ENCODE measurements around the gene TOMM5.

The TOMM5 gene

GRCh38 chr9:37551468-37551867 lies 40.9 kb downstream of the TOMM5 start:
- no peaks in the 10 kb centered on the region for H3K9me3 ChIP-seq (ENCODE audit: control insufficient read depth in 5 of 5, low read length in 5 of 5)
- H3K4me3 ChIP-seq (ENCODE audit: low read depth in 1 of 5, low read length in 5 of 5), result no peak overlapping the region
- H3K27ac ChIP-seq (ENCODE audit: low read depth, low read length), result no peak overlapping the region
- H3K36me3 ChIP-seq (ENCODE audit: control insufficient read depth in 5 of 5, insufficient read depth in 5 of 5, low read length in 5 of 5), result no peaks in the 10 kb centered on the region
- no peaks in the 10 kb centered on the region for H3K4me1 ChIP-seq (ENCODE audit: control insufficient read depth in 5 of 5, insufficient read depth in 5 of 5, low read length in 5 of 5)
- no peak overlapping the region for H3K9ac ChIP-seq (ENCODE audit: low read length in 5 of 5)
- H3K27me3 ChIP-seq (ENCODE audit: control insufficient read depth in 5 of 5, insufficient read depth in 4 of 5, low read length in 5 of 5), result no peaks in the 10 kb centered on the region

DNA sequence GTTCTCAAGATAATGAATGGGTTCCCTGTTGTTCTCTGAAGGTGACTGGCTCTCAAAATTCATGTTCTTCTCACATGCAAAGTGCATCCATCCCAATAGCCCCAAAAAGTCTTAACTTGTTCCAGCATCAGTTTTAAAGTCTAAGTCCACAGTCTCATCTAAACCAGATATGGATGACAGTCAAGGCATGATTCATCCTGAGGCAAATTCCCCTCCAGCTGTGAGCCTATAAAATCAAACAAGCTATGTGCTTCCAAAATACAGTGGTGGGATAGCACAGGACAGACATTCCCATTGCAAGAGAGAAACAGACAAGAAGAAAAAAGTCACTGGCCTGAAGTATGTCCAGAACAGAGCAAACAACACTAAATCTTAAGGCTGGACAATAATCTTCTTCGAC lies 41.6 kb downstream of the TOMM5 start:
- Histone ChIP-seq H3K9me3 (ENCODE audit: control insufficient read depth in 5 of 5, low read length in 5 of 5) (no peaks in the 10 kb centered on the region), H3K36me3 (ENCODE audit: control insufficient read depth in 5 of 5, insufficient read depth in 5 of 5, low read length in 5 of 5) (no peaks in the 10 kb centered on the region), H3K27ac (ENCODE audit: low read depth, low read length) (no peak overlapping the region), H3K4me3 (ENCODE audit: low read depth in 1 of 5, low read length in 5 of 5) (no peak overlapping the region), H3K27me3 (ENCODE audit: control insufficient read depth in 5 of 5, insufficient read depth in 4 of 5, low read length in 5 of 5) (no peaks in the 10 kb centered on the region), H3K9ac (ENCODE audit: low read length in 5 of 5) (no peak overlapping the region), H3K4me1 (ENCODE audit: control insufficient read depth in 5 of 5, insufficient read depth in 5 of 5, low read length in 5 of 5) (no peaks in the 10 kb centered on the region)

DNA sequence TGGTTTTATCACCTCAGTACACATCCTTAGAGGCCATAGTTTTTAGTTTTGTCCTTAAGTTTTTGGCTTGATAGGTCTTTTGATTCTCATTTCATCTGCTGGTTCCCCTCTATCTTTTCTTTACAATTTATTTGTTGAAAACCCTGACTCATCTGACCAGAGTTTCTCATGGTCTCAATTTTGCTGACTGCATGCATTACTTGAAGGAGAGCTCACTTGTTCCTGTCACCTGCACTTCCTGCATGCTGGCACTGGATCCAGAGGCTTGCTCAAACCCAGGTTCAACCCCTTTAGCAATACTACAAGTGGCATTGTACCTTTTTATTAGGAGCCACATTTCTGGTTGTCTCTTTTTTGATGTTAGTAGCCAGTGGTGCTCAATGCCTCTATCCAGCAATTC lies 42.9 kb downstream of the TOMM5 start:
- no peak overlapping the region for H3K27ac ChIP-seq (ENCODE audit: low read depth, low read length)

DNA sequence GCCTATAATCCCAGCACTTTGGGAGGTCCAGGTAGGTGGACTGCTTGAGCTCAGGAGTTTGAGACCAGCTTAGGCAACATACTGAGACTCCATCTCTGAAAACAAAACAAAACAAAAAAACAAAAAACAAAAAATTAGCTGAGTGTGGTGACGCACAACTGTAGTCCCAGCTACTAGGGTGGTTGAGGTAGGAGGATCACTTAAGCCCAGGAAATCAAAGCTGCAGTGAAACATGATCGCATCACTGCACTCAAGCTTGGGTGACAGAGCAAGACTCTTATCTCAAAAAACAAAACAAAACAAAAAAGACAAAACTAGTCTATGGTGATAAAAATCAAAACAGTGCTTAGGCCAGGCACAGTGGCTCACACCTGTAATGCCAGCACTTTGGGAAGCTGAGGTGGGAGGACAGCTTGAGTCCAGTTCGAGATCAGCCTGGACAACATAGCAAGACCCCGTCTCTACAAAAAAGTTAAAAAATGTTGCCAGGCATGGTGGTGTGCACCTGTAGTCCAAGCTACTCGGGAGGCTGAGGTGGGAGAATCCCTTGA lies 45.0 kb downstream of the TOMM5 start:
- Histone ChIP-seq H3K36me3 (ENCODE audit: control insufficient read depth in 5 of 5, insufficient read depth in 5 of 5, low read length in 5 of 5) (no peaks in the 10 kb centered on the region), H3K27me3 (ENCODE audit: control insufficient read depth in 5 of 5, insufficient read depth in 4 of 5, low read length in 5 of 5) (no peaks in the 10 kb centered on the region), H3K9ac (ENCODE audit: low read length in 5 of 5) (no peak overlapping the region), H3K4me3 (ENCODE audit: low read depth in 1 of 5, low read length in 5 of 5) (no peak overlapping the region), H3K4me1 (ENCODE audit: control insufficient read depth in 5 of 5, insufficient read depth in 5 of 5, low read length in 5 of 5) (no peaks in the 10 kb centered on the region), H3K27ac (ENCODE audit: low read depth, low read length) (no peak overlapping the region), H3K9me3 (ENCODE audit: control insufficient read depth in 5 of 5, low read length in 5 of 5) (no peaks in the 10 kb centered on the region)

More for the DNA sequence above, 42.9 kb downstream of the TOMM5 start:
- Histone ChIP-seq H3K4me1 (ENCODE audit: control insufficient read depth in 5 of 5, insufficient read depth in 5 of 5, low read length in 5 of 5) (no peaks in the 10 kb centered on the region), H3K4me3 (ENCODE audit: low read depth in 1 of 5, low read length in 5 of 5) (no peak overlapping the region), H3K27me3 (ENCODE audit: control insufficient read depth in 5 of 5, insufficient read depth in 4 of 5, low read length in 5 of 5) (no peaks in the 10 kb centered on the region), H3K9ac (ENCODE audit: low read length in 5 of 5) (no peak overlapping the region), H3K36me3 (ENCODE audit: control insufficient read depth in 5 of 5, insufficient read depth in 5 of 5, low read length in 5 of 5) (no peaks in the 10 kb centered on the region), H3K9me3 (ENCODE audit: control insufficient read depth in 5 of 5, low read length in 5 of 5) (no peaks in the 10 kb centered on the region)

DNA sequence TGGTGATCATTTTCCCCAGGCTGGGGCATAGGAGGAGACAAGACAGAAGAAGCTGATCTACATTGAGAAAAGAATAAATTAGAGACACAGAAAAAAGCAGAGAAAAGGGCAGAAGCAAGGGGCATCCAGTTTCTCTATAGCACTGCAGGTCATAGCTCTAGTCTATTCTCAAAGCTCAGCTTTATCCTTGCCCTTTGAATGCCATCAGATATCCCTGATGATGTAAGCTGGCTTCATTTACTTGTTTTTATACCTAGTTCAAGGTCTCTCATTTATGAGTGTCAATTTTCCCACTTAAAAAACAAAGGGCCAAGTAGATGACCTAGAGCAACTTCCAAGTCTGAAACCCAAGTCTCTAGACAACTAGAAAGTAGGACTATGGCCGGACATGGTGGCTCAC lies 48.9 kb downstream of the TOMM5 start:
- no peak overlapping the region for H3K9ac ChIP-seq (ENCODE audit: low read length in 5 of 5)
- peaks cover 2 to 6% (median 5%) of the 10 kb centered on the region in 5 donors for H3K4me1 ChIP-seq (ENCODE audit: control insufficient read depth in 5 of 5, insufficient read depth in 5 of 5, low read length in 5 of 5)
- no peaks in the 10 kb centered on the region for H3K27me3 ChIP-seq (ENCODE audit: control insufficient read depth in 5 of 5, insufficient read depth in 4 of 5, low read length in 5 of 5)
- peaks cover 0 to 18% (median 12%) of the 10 kb centered on the region in 5 donors for H3K36me3 ChIP-seq (ENCODE audit: control insufficient read depth in 5 of 5, insufficient read depth in 5 of 5, low read length in 5 of 5)
- H3K27ac ChIP-seq (ENCODE audit: low read depth, low read length), result no peak overlapping the region
- H3K9me3 ChIP-seq (ENCODE audit: control insufficient read depth in 5 of 5, low read length in 5 of 5), result no peaks in the 10 kb centered on the region
- no peak overlapping the region for H3K4me3 ChIP-seq (ENCODE audit: low read depth in 1 of 5, low read length in 5 of 5)

- no peaks in the 10 kb centered on the region for H3K9me3 ChIP-seq (ENCODE audit: control insufficient read depth in 5 of 5, low read length in 5 of 5)
- peaks cover 2 to 6% (median 5%) of the 10 kb centered on the region in 5 donors for H3K4me1 ChIP-seq (ENCODE audit: control insufficient read depth in 5 of 5, insufficient read depth in 5 of 5, low read length in 5 of 5)
- no peak overlapping the region for H3K4me3 ChIP-seq (ENCODE audit: low read depth in 1 of 5, low read length in 5 of 5)
- no peak overlapping the region for H3K27ac ChIP-seq (ENCODE audit: low read depth, low read length)
- H3K36me3 ChIP-seq (ENCODE audit: control insufficient read depth in 5 of 5, insufficient read depth in 5 of 5, low read length in 5 of 5), result peaks cover 0 to 24% (median 17%) of the 10 kb centered on the region in 5 donors
- no peaks in the 10 kb centered on the region for H3K27me3 ChIP-seq (ENCODE audit: control insufficient read depth in 5 of 5, insufficient read depth in 4 of 5, low read length in 5 of 5)
- no peak overlapping the region for H3K9ac ChIP-seq (ENCODE audit: low read length in 5 of 5)
These were observed 49.5 kb downstream of the TOMM5 start for GRCh38 chr9:37542895-37543294.

- Histone ChIP-seq H3K36me3 (ENCODE audit: control insufficient read depth in 5 of 5, insufficient read depth in 5 of 5, low read length in 5 of 5) (peaks cover 0 to 28% (median 21%) of the 10 kb centered on the region in 5 donors), H3K4me1 (ENCODE audit: control insufficient read depth in 5 of 5, insufficient read depth in 5 of 5, low read length in 5 of 5) (peaks cover 2 to 6% (median 5%) of the 10 kb centered on the region in 5 donors), H3K27me3 (ENCODE audit: control insufficient read depth in 5 of 5, insufficient read depth in 4 of 5, low read length in 5 of 5) (no peaks in the 10 kb centered on the region), H3K27ac (ENCODE audit: low read depth, low read length) (no peak overlapping the region), H3K9ac (ENCODE audit: low read length in 5 of 5) (no peak overlapping the region), H3K9me3 (ENCODE audit: control insufficient read depth in 5 of 5, low read length in 5 of 5) (no peaks in the 10 kb centered on the region), H3K4me3 (ENCODE audit: low read depth in 1 of 5, low read length in 5 of 5) (no peak overlapping the region)
These were observed 49.9 kb downstream of the TOMM5 start for GRCh38 chr9:37542488-37542887.

DNA sequence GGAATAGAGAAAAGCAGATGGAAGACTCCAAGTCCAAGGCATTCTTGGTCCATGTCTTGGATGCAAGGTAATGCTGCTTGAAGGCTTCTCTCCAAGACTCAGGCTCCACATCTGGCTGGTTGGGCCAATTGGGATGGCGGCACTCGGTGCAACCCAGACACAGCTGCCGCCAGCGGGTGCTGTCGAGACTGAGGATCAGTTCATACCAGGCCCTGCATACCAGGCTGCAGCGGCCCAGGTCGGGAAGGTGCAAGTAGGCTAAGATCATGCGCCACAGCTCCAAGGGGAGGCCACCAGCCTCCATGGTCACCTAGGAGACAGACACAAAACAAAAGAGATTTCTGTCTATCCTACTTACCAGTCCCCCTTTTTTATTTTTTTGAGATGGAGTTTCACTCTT lies 50.9 kb downstream of the TOMM5 start:
- Histone ChIP-seq H3K4me3 (ENCODE audit: low read depth in 1 of 5, low read length in 5 of 5) (no peak overlapping the region), H3K27me3 (ENCODE audit: control insufficient read depth in 5 of 5, insufficient read depth in 4 of 5, low read length in 5 of 5) (no peaks in the 10 kb centered on the region), H3K9me3 (ENCODE audit: control insufficient read depth in 5 of 5, low read length in 5 of 5) (no peaks in the 10 kb centered on the region), H3K9ac (ENCODE audit: low read length in 5 of 5) (no peak overlapping the region), H3K27ac (ENCODE audit: low read depth, low read length) (no peak overlapping the region), H3K36me3 (ENCODE audit: control insufficient read depth in 5 of 5, insufficient read depth in 5 of 5, low read length in 5 of 5) (peaks cover 0 to 38% (median 29%) of the 10 kb centered on the region in 5 donors), H3K4me1 (ENCODE audit: control insufficient read depth in 5 of 5, insufficient read depth in 5 of 5, low read length in 5 of 5) (peaks cover 2 to 6% (median 5%) of the 10 kb centered on the region in 5 donors)

- H3K27ac ChIP-seq (ENCODE audit: low read depth, low read length), result no peak overlapping the region
These were observed 51.8 kb downstream of the TOMM5 start for GRCh38 chr9:37540634-37541033.

GRCh38 chr9:37539634-37540033 lies 52.8 kb downstream of the TOMM5 start:
- H3K4me3 ChIP-seq (ENCODE audit: low read depth in 1 of 5, low read length in 5 of 5), result no peak overlapping the region
- H3K27me3 ChIP-seq (ENCODE audit: control insufficient read depth in 5 of 5, insufficient read depth in 4 of 5, low read length in 5 of 5), result no peaks in the 10 kb centered on the region
- H3K4me1 ChIP-seq (ENCODE audit: control insufficient read depth in 5 of 5, insufficient read depth in 5 of 5, low read length in 5 of 5), result peaks cover 2 to 6% (median 5%) of the 10 kb centered on the region in 5 donors
- H3K27ac ChIP-seq (ENCODE audit: low read depth, low read length), result no peak overlapping the region
- no peaks in the 10 kb centered on the region for H3K9me3 ChIP-seq (ENCODE audit: control insufficient read depth in 5 of 5, low read length in 5 of 5)
- H3K9ac ChIP-seq (ENCODE audit: low read length in 5 of 5), result no peak overlapping the region
- H3K36me3 ChIP-seq (ENCODE audit: control insufficient read depth in 5 of 5, insufficient read depth in 5 of 5, low read length in 5 of 5), result peaks cover 5 to 46% (median 36%) of the 10 kb centered on the region in 5 donors

More at GRCh38 chr9:37540634-37541033, 51.8 kb downstream of the TOMM5 start:
- no peak overlapping the region for H3K4me3 ChIP-seq (ENCODE audit: low read depth in 1 of 5, low read length in 5 of 5)
- peaks cover 5 to 42% (median 35%) of the 10 kb centered on the region in 5 donors for H3K36me3 ChIP-seq (ENCODE audit: control insufficient read depth in 5 of 5, insufficient read depth in 5 of 5, low read length in 5 of 5)
- no peaks in the 10 kb centered on the region for H3K9me3 ChIP-seq (ENCODE audit: control insufficient read depth in 5 of 5, low read length in 5 of 5)
- no peak overlapping the region for H3K9ac ChIP-seq (ENCODE audit: low read length in 5 of 5)
- H3K27me3 ChIP-seq (ENCODE audit: control insufficient read depth in 5 of 5, insufficient read depth in 4 of 5, low read length in 5 of 5), result no peaks in the 10 kb centered on the region
- H3K4me1 ChIP-seq (ENCODE audit: control insufficient read depth in 5 of 5, insufficient read depth in 5 of 5, low read length in 5 of 5), result peaks cover 2 to 6% (median 5%) of the 10 kb centered on the region in 5 donors

All from subcutaneous abdominal adipose tissue (tissue), 5 donors.